CD8-positive, alpha-beta memory T cell (primary cell): ENCODE measurements around the gene FHDC1. TPM values are rescaled to one million over a fixed set of nuclear protein-coding genes. Genes with fewer than 3 reads are reported as not detected.

Experiments used
- CTCF ChIA-PET: fragments of 350-600 bp; sonication (Branson Sonifier 250); formaldehyde crosslinking; loops from one replicate; lab custom pipeline; 2021; ENCODE audit warnings: antibody characterized with exemption; lab: Charles Lee
- POLR2A ChIA-PET: fragments of 350-600 bp; sonication (Branson Sonifier 250); formaldehyde crosslinking; loops from one replicate; lab custom pipeline; 2021; ENCODE audit warnings: antibody characterized with exemption; lab: Charles Lee
- DNase-seq, 5 donors: peaks; one replicate each; pipeline versions ENCODE4 v3.0.0 to v3.0.0-alpha.2; 2020 to 2022; ENCODE audit warnings: mixed read lengths in 1 of 5
- H3K27ac ChIP-seq: one replicate; pipeline ENCODE4 v1.7.0; 2013; ENCODE audit warnings: low read depth, mild to moderate bottlenecking, low read length, moderate library complexity
- H3K27me3 ChIP-seq: 2 replicates; pipeline ENCODE4 v1.7.0; 2013; ENCODE audit warnings: low read length, mild to moderate bottlenecking; ENCODE audit not compliant: insufficient read depth, poor library complexity, severe bottlenecking
- H3K36me3 ChIP-seq: 2 replicates; pipeline ENCODE4 v1.7.0; 2013; ENCODE audit warnings: mild to moderate bottlenecking, low read length, moderate library complexity; ENCODE audit not compliant: insufficient read depth
- H3K4me1 ChIP-seq: 2 replicates; pipeline ENCODE4 v1.7.0; 2013; ENCODE audit warnings: mild to moderate bottlenecking, low read length, moderate library complexity; ENCODE audit not compliant: insufficient read depth
- H3K4me3 ChIP-seq: 2 replicates; pipeline ENCODE4 v1.7.0; 2013; ENCODE audit warnings: mild to moderate bottlenecking, low read length
- H3K9me3 ChIP-seq: 2 replicates; pipeline ENCODE4 v1.7.0; 2013; ENCODE audit warnings: mild to moderate bottlenecking, low read length
- H3K27ac Mint-ChIP-seq, 8 donors: one replicate each; pipeline ENCODE4 v1.8.0; 2020 to 2021; ENCODE audit warnings: mixed read lengths in 8 of 8, mild to moderate bottlenecking in 6 of 8, inconsistent platforms in 3 of 8, moderate library complexity in 3 of 8
- H3K27me3 Mint-ChIP-seq, 2 donors: one replicate each; pipeline ENCODE4 v1.8.0; 2020 to 2021; ENCODE audit warnings: mixed read lengths in 2 of 2, mild to moderate bottlenecking in 1 of 2, moderate library complexity in 1 of 2
- H3K36me3 Mint-ChIP-seq, 3 donors: one replicate each; pipeline ENCODE4 v1.8.0; 2020 to 2021; ENCODE audit warnings: mixed read lengths in 3 of 3, inconsistent platforms in 1 of 3, mild to moderate bottlenecking in 1 of 3
- H3K4me1 Mint-ChIP-seq, 3 donors: one replicate each; pipeline ENCODE4 v1.8.0; 2020 to 2021; ENCODE audit warnings: mixed read lengths in 3 of 3, inconsistent platforms in 1 of 3, mild to moderate bottlenecking in 1 of 3
- H3K4me3 Mint-ChIP-seq, 7 donors: one replicate each; pipeline ENCODE4 v1.8.0; 2020 to 2021; ENCODE audit warnings: mixed read lengths in 7 of 7, mild to moderate bottlenecking in 6 of 7, moderate library complexity in 4 of 7, inconsistent platforms in 2 of 7
- H3K9me3 Mint-ChIP-seq, 5 donors: one replicate each; pipeline ENCODE4 v1.8.0; 2020 to 2022; ENCODE audit warnings: mixed read lengths in 5 of 5, mild to moderate bottlenecking in 3 of 5, moderate library complexity in 2 of 5, inconsistent platforms in 1 of 5
- polyA plus RNA-seq: library from polyadenylated mRNA; unstranded; fragments of 300-500 nt; fragmentation: Illumina TruSeq; gene quantifications from one replicate; pipeline ENCODE4 v1.2.3, GENCODE V29; 2021
- total RNA-seq, 2 experiments: library from RNA; stranded (reverse); gene quantifications; one replicate each; pipeline ENCODE4 v1.2.3, GENCODE V29; 2021

The FHDC1 gene
- total and polyA plus RNA-seq, 3 experiments from 2014 or later = 0.04 TPM; not detected in 1

DNA sequence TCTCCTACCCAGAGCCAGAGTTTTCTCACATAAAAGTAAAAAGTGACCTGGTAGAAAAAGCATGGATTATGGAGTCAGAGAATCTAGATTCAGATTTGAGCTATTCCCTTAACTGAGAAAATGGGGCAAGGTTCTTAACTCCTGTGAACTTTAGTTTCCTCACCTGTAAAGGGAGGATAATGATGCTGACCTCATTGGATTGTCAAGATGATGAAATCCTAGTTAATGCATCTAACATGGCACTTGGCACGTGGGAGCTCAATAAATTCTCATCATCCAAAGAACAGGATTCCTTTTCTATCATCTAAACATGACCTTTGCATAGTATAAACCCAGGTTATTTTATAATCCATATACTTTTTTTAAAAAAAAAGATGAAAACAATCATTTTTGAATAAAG, 18.6 kb downstream of the FHDC1 start:
- no peaks in the 10 kb centered on the region for H3K4me1 ChIP-seq
- peaks cover 11 to 21% of the 10 kb centered on the region in 2 donors for H3K27me3 Mint-ChIP-seq
- peaks cover 0 to 8% (median 5%) of the 10 kb centered on the region in 3 donors for H3K4me1 Mint-ChIP-seq
- H3K27ac ChIP-seq = no peak overlapping the region
- H3K36me3 ChIP-seq = no peaks in the 10 kb centered on the region
- H3K4me3 ChIP-seq = no peak overlapping the region
- H3K9me3 ChIP-seq = no peaks in the 10 kb centered on the region
- no peak overlapping the region for H3K4me3 Mint-ChIP-seq
- CTCF ChIA-PET = no interaction called here
- POLR2A ChIA-PET = no interaction called here
- no peak for DNase-seq
- no peak overlapping the region for H3K27ac Mint-ChIP-seq
- H3K9me3 Mint-ChIP-seq = no peaks in the 10 kb centered on the region
- H3K27me3 ChIP-seq = no peaks in the 10 kb centered on the region
- no peaks in the 10 kb centered on the region for H3K36me3 Mint-ChIP-seq

DNA sequence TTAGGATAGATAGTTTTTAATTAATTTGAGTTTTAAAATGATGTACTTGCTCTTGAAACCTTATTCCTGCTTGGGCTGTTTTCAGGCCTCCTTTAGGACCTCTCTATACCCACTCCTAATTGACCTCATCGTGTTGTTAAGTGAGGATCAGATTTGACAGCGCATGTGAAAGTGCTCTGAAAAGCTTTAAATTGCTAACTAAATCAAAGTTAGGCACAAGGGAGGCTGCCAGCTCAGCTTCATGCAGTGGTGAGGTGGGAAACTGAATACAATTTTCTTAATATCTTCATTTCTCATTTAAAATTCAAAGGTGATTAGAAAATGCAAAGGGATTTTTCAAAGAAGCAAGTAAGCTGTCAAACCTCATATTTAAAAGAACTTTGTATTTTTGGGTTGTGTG, 20.0 kb downstream of the FHDC1 start:
- POLR2A ChIA-PET = no interaction called here
- no peak overlapping the region for H3K27ac Mint-ChIP-seq
- H3K27me3 Mint-ChIP-seq = peaks cover 4 to 11% of the 10 kb centered on the region in 2 donors
- H3K27ac ChIP-seq = no peak overlapping the region
- DNase-seq = no peak
- H3K27me3 ChIP-seq = no peaks in the 10 kb centered on the region
- no peaks in the 10 kb centered on the region for H3K36me3 Mint-ChIP-seq
- H3K4me1 Mint-ChIP-seq = peaks cover 0 to 8% (median 5%) of the 10 kb centered on the region in 3 donors
- H3K9me3 Mint-ChIP-seq = no peaks in the 10 kb centered on the region
- CTCF ChIA-PET = interaction anchor here (1.2 kb wide), 1 partner anchor 13 kb away, joined by 3 read pairs; no protein-coding TSS in a partner anchor
- H3K4me1 ChIP-seq = no peaks in the 10 kb centered on the region
- H3K4me3 Mint-ChIP-seq = no peak overlapping the region
- no peaks in the 10 kb centered on the region for H3K9me3 ChIP-seq
- no peaks in the 10 kb centered on the region for H3K36me3 ChIP-seq
- no peak overlapping the region for H3K4me3 ChIP-seq

GRCh38 chr4:152956650-152957436, 20.7 kb downstream of the FHDC1 start:
- Mint-ChIP-seq H3K27ac (peak overlapping the region in 1 of 8 donors; percentile 31), H3K9me3 (no peaks in the 10 kb centered on the region), H3K27me3 (peaks cover 4 to 9% of the 10 kb centered on the region in 2 donors), H3K4me1 (peaks cover 0 to 8% (median 5%) of the 10 kb centered on the region in 3 donors), H3K36me3 (no peaks in the 10 kb centered on the region), H3K4me3 (no peak overlapping the region)
- H3K4me3 ChIP-seq = no peak overlapping the region
- no peak overlapping the region for H3K27ac ChIP-seq
- no peak for DNase-seq
- POLR2A ChIA-PET = no interaction called here
- H3K4me1 ChIP-seq = no peaks in the 10 kb centered on the region
- no peaks in the 10 kb centered on the region for H3K27me3 ChIP-seq
- CTCF ChIA-PET = interaction anchor here (1.2 kb wide), 1 partner anchor 14 kb away, joined by 3 read pairs; no protein-coding TSS in a partner anchor
- H3K9me3 ChIP-seq = no peaks in the 10 kb centered on the region
- H3K36me3 ChIP-seq = no peaks in the 10 kb centered on the region

DNA sequence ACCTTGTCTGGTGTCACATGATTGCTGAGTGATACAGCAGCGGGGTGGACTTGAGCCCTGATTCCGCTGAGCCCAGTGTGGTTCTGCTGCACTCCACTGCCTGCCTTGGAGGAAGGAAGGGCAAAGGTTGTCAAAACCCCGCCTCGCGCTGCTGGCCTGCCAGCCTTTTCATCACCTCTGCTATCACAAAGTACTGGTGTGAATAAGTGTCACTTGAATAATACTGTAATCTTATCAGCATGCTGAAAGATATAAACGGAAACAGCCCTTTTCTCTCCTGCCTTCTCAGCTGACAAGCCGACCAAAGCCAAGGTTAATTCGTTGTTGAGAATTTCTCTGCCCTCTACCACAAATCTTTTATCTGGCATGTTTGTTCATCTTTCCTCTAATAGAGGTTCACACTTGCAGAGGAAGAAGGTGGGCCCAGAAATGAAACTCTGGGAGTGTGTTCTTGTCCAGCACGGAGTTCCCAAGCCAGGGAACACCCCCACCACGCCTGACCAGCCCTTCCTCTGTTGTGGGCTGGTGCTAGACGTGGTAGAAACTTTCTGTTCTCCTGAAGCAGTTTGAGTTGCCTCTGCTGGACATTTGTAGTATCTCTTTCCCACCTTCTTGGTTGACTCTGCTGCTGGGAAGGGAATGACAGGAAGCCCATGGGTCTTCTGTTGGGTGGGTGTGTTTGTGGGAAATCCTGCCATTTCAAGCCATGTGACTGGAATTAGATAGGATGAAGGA, 21.5 kb downstream of the FHDC1 start:
- no peak for DNase-seq
- Mint-ChIP-seq H3K36me3 (no peaks in the 10 kb centered on the region), H3K4me3 (no peak overlapping the region), H3K4me1 (peaks cover 0 to 8% (median 5%) of the 10 kb centered on the region in 3 donors), H3K27ac (peak overlapping the region in 4 of 8 donors; percentile 5 to 79 (median 20)), H3K9me3 (no peaks in the 10 kb centered on the region), H3K27me3 (peaks cover 4 to 5% of the 10 kb centered on the region in 2 donors)
- Histone ChIP-seq H3K27me3 (no peaks in the 10 kb centered on the region), H3K4me1 (no peaks in the 10 kb centered on the region), H3K36me3 (no peaks in the 10 kb centered on the region), H3K27ac (no peak overlapping the region), H3K4me3 (no peak overlapping the region), H3K9me3 (no peaks in the 10 kb centered on the region)
- ChIA-PET POLR2A (no interaction called here), CTCF (no interaction called here)

DNA sequence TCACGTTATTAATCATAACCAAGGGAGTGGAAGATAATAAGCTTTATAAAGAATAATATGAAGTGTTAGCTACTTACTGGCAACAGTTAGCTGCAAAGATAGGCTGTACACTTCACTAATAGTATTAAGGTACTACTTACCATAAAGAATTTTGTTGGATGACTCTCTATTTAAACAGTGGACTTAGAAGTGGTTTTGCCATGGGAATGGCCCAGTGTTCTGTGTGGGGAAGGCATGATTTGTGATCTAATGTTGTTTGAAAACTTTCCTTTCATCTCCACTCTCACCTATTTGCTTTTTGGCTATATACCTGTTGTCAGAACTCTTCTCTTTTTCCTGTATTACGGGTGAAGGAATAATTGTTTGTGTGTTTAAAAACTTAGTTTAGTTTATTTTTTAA, 23.0 kb downstream of the FHDC1 start:
- peaks cover 0 to 5% of the 10 kb centered on the region in 2 donors for H3K27me3 Mint-ChIP-seq
- no peak overlapping the region for H3K4me3 ChIP-seq
- no peaks in the 10 kb centered on the region for H3K36me3 ChIP-seq
- no peak overlapping the region for H3K27ac ChIP-seq
- H3K27ac Mint-ChIP-seq = no peak overlapping the region
- H3K9me3 ChIP-seq = no peaks in the 10 kb centered on the region
- DNase-seq = no peak
- no peaks in the 10 kb centered on the region for H3K36me3 Mint-ChIP-seq
- H3K4me3 Mint-ChIP-seq = peak overlapping the region in 1 of 7 donors; percentile 1
- CTCF ChIA-PET = no interaction called here
- peaks cover 0 to 8% (median 5%) of the 10 kb centered on the region in 3 donors for H3K4me1 Mint-ChIP-seq
- H3K9me3 Mint-ChIP-seq = no peaks in the 10 kb centered on the region
- H3K4me1 ChIP-seq = no peaks in the 10 kb centered on the region
- POLR2A ChIA-PET = no interaction called here
- H3K27me3 ChIP-seq = no peaks in the 10 kb centered on the region

- Mint-ChIP-seq H3K4me1 (peaks cover 0 to 8% (median 5%) of the 10 kb centered on the region in 3 donors), H3K9me3 (no peaks in the 10 kb centered on the region), H3K27me3 (peaks cover 0 to 5% of the 10 kb centered on the region in 2 donors), H3K36me3 (no peaks in the 10 kb centered on the region), H3K27ac (no peak overlapping the region), H3K4me3 (no peak overlapping the region)
- H3K4me3 ChIP-seq = no peak overlapping the region
- H3K9me3 ChIP-seq = no peaks in the 10 kb centered on the region
- DNase-seq = no peak
- ChIA-PET POLR2A (no interaction called here), CTCF (no interaction called here)
- H3K27me3 ChIP-seq = no peaks in the 10 kb centered on the region
- H3K27ac ChIP-seq = no peak overlapping the region
- no peaks in the 10 kb centered on the region for H3K4me1 ChIP-seq
- no peaks in the 10 kb centered on the region for H3K36me3 ChIP-seq
Measured at GRCh38 chr4:152960082-152960481, 24.0 kb downstream of the FHDC1 start.

DNA sequence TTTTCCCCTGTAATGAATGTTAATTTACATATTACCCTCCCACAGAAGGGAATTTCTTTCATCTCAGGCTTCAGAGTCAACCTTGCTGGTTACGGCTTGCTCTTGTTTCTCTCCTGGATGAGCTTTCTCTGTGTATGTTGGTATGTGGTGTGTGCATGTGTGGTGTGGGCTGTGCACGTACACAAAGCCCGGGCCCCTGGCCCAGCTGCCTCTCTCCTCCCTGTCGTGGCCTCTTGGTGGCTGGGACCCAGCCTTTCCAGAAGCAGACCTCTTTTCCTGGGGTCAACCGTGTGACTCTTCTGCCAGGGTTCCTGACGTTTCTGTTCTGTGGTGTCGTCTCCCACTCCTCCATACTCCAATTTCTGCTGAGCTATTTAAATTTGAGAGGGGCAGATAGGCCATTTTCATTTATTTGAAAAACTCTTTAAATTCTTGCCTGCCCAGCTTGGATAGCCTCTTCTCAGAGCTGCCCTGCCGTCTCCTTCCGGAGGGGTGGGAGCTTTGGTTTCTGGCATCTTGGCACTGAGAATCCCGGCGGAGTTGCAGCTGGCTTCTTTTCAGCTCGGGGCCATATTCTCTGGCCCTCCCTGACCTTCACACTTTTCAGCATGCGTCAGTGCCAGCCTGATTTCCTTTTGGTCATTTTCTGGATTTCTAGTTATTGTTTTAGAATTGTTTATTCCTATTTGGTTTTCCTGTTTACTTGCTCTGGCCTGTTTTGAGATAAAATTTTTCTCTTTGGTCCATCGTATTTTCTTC, 25.1 kb downstream of the FHDC1 start:
- H3K4me3 ChIP-seq = no peak overlapping the region
- POLR2A ChIA-PET = no interaction called here

More for the DNA sequence above, 25.1 kb downstream of the FHDC1 start:
- CTCF ChIA-PET = no interaction called here
- Mint-ChIP-seq H3K27me3 (peaks cover 0 to 5% of the 10 kb centered on the region in 2 donors), H3K4me1 (peaks cover 0 to 8% (median 5%) of the 10 kb centered on the region in 3 donors), H3K36me3 (no peaks in the 10 kb centered on the region), H3K27ac (no peak overlapping the region), H3K9me3 (no peaks in the 10 kb centered on the region), H3K4me3 (no peak overlapping the region)
- Histone ChIP-seq H3K4me1 (no peaks in the 10 kb centered on the region), H3K27ac (no peak overlapping the region), H3K27me3 (no peaks in the 10 kb centered on the region), H3K36me3 (no peaks in the 10 kb centered on the region), H3K9me3 (no peaks in the 10 kb centered on the region)
- no peak for DNase-seq
